Body of pancreas (tissue), 4 donors: ENCODE measurements around the gene ROBO1. TPM values are rescaled to one million over a fixed set of nuclear protein-coding genes. Genes with fewer than 3 reads are reported as not detected.

Experiments
- ATAC-seq: fragments of 150-250 bp; one replicate; pipeline ENCODE4 v1.9.1; 2016
- DNase-seq, 4 donors: peaks; one replicate each; pipeline ENCODE4 v3.0.0-alpha.2; 2019
- H3K27ac ChIP-seq, 4 donors: fragments of 200-600 bp; sonication (generic); 1 replicate in 3 of 4; 2 replicates in 1 of 4; pipeline versions ENCODE4 v1.5.1 to v1.6.1; 2016 to 2019; ENCODE audit warnings: mild to moderate bottlenecking in 1 of 4, mixed read lengths in 1 of 4, moderate library complexity in 1 of 4
- H3K27me3 ChIP-seq, 2 donors: fragments of 200-600 bp; sonication (generic); one replicate each; pipeline ENCODE4 v1.6.0; 2016; ENCODE audit warnings: mild to moderate bottlenecking in 1 of 2
- H3K36me3 ChIP-seq, 2 donors: fragments of 200-600 bp; sonication (generic); replicated peaks in 1 of 2; 2 replicates each; pipeline ENCODE4 v1.5.1; 2016; ENCODE audit warnings: low read depth in 2 of 2; ENCODE audit not compliant: insufficient read depth in 1 of 2
- H3K4me1 ChIP-seq: fragments of 200-600 bp; sonication (generic); one replicate; pipeline ENCODE4 v1.6.0; 2016
- H3K4me3 ChIP-seq, 2 donors: fragments of 200-600 bp; sonication (generic); 1 replicate in 1 of 2; 2 replicates in 1 of 2; pipeline ENCODE4 v1.5.1; 2016 to 2019
- H3K9me3 ChIP-seq, 3 donors: fragments of 200-600 bp; sonication (generic); 1 replicate in 2 of 3; 2 replicates in 1 of 3; pipeline ENCODE4 v1.5.1; 2016
- POLR2A ChIP-seq, 3 donors: fragments of 450-650 bp; IDR thresholded peaks; one replicate each; pipeline ENCODE4 v1.6.1; 2016; ENCODE audit warnings: antibody characterized with exemption in 3 of 3, mild to moderate bottlenecking in 2 of 3
- WGBS, 2 donors: methylation state at CpG; one replicate each; pipeline ENCODE4 v1.1.5; 2017; 5-methylcytosine and 5-hydroxymethylcytosine counted together
- intact Hi-C: fragments of 100-400 bp; cut with DNase I; formaldehyde crosslinking; loops from one replicate; pipeline ENCODE4 v1.15.1; 2023
- total RNA-seq, 2 donors: library from RNA; depleted of rRNA; stranded (reverse); fragments of >200 nt; gene quantifications; one replicate each; pipeline ENCODE4 v1.1.0, GENCODE V29; 2016
- TF ChIP-seq, protein P1 (sequence below), 7 experiments: fragments of 450-650 bp in 4 of 7; fragments of 200-600 bp in 3 of 7; sonication (generic) in 3 of 7; IDR thresholded peaks; one replicate each; pipeline ENCODE4 v1.5.1; 2016 to 2019; ENCODE audit warnings: antibody characterized with exemption in 7 of 7

Gene ROBO1
- total RNA-seq, 2 donors from 2014 or later: 3.9 to 9.9 TPM

DNA sequence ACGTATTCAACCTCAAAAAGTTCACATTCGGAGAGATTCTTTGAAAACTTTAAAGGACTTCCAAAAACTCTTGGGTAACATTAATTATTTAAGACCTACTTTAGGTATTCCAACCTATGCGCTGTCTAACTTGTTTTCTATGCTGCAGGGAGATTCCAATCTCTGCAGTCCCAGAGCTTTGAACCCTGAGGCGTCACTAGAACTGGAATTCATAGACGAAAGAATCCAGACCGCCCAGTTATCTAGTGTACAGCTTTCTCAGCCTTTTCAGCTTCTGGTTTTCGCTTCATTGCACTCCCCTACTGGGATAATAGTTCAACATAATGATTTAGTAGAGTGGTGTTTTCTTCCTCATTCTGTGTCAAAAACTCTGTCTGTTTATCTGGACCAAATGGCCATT lies 711.3 kb downstream of the ROBO1 start:
- intact Hi-C loops: no loop called here
- no peak for TF ChIP-seq POLR2A (IDR thresholded peaks at IDR 0.05)
- TF ChIP-seq, protein P1, sequence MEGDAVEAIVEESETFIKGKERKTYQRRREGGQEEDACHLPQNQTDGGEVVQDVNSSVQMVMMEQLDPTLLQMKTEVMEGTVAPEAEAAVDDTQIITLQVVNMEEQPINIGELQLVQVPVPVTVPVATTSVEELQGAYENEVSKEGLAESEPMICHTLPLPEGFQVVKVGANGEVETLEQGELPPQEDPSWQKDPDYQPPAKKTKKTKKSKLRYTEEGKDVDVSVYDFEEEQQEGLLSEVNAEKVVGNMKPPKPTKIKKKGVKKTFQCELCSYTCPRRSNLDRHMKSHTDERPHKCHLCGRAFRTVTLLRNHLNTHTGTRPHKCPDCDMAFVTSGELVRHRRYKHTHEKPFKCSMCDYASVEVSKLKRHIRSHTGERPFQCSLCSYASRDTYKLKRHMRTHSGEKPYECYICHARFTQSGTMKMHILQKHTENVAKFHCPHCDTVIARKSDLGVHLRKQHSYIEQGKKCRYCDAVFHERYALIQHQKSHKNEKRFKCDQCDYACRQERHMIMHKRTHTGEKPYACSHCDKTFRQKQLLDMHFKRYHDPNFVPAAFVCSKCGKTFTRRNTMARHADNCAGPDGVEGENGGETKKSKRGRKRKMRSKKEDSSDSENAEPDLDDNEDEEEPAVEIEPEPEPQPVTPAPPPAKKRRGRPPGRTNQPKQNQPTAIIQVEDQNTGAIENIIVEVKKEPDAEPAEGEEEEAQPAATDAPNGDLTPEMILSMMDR (IDR thresholded peaks at IDR 0.05): no peak
- ATAC-seq (no peak), DNase-seq (no peak)
- no peaks in the 10 kb centered on the region for H3K4me1 ChIP-seq
- H3K27me3 ChIP-seq: no peaks in the 10 kb centered on the region
- no peaks in the 10 kb centered on the region for H3K9me3 ChIP-seq
- H3K4me3 ChIP-seq: no peak overlapping the region
- no peaks in the 10 kb centered on the region for H3K36me3 ChIP-seq
- WGBS, 2 donors: 66 to 69% methylated on average over 7 of the region's 7 CpGs
- no peak overlapping the region for H3K27ac ChIP-seq

DNA sequence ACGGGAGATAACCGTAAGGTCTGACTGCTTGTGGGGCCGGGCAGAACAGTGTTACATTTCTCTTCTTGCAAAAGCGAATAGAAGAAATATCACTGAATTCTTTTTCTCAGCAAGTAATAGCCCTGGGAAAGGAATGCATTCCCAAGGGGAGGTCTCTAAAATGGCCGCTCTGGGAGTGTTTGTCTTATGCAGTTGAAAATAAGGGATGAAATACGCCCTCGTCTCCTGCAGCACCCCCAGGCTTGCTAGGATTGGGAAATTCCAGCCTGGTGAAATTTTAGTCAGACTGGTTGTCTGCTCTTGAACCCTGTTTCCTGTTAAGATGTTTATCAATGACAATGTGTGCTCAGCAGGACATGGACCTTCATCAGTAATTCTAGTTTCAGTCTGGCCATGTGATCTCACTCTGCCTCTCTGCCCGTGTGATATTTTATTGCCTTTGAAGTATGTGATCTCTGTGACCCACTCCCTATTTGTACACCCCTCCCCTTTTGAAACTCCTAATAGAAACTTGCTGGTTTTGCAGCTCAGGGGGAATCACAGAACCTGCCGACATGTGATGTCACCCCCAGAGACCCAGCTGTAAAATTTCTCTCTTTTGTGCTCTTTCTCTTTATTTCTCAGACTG lies 715.6 kb downstream of the ROBO1 start:
- DNase-seq: no peak
- WGBS, 2 donors: 79 to 84% methylated on average over 9 of the region's 9 CpGs
- TF ChIP-seq POLR2A (IDR thresholded peaks at IDR 0.05): no peak
- TF ChIP-seq, protein P1 (IDR thresholded peaks at IDR 0.05): no peak
- Histone ChIP-seq H3K27ac (no peak overlapping the region), H3K9me3 (no peaks in the 10 kb centered on the region), H3K4me1 (no peaks in the 10 kb centered on the region), H3K4me3 (no peak overlapping the region), H3K36me3 (no peaks in the 10 kb centered on the region), H3K27me3 (no peaks in the 10 kb centered on the region)
- intact Hi-C loops: no loop called here
- no peak for ATAC-seq

DNA sequence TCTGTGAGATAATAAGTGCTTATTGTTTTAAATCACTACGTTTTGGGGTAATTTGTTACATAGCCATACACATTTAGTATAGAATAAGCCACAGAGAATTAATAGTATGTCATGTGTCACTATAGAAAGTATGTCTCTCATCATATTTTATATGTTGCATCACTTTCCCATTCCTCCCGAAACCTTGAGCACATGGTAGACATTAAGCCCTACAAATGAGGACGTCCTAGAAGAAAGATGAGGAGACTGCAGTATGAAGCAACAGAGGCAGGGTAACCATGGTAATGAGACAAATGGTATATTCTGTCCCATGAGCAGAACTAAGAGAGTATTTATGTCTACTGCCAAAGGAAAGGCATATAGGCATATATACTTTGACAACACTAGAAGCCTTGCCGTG lies 720.2 kb downstream of the ROBO1 start:
- 53 to 66% methylated on average over 4 of the region's 4 CpGs for WGBS, 2 donors

DNA sequence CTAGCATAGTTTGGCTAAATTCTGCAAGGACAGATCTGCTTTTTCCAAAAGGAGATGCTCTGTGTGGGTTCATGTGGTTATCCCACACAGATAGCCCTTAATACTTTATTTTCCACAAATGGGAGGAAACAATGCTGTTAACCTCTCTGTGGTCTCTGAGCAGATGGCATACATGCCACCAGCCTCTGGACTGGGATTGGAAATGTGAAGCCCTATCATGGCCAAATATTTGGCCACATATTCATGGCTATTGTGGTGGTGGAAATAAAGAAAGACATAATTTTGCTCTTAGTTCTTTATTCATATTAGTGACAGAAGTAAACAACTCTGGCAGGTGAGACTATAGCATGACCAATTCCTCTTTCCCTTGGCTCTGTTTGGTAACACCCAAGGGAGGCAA lies 726.2 kb downstream of the ROBO1 start:
- no peak overlapping the region for H3K27ac ChIP-seq
- no peaks in the 10 kb centered on the region for H3K36me3 ChIP-seq
- H3K4me3 ChIP-seq: no peak overlapping the region
- DNase-seq: no peak
- no peaks in the 10 kb centered on the region for H3K27me3 ChIP-seq
- no peaks in the 10 kb centered on the region for H3K4me1 ChIP-seq
- ATAC-seq: no peak
- no peaks in the 10 kb centered on the region for H3K9me3 ChIP-seq
- TF ChIP-seq, protein P1 (IDR thresholded peaks at IDR 0.05): no peak
- TF ChIP-seq POLR2A (IDR thresholded peaks at IDR 0.05): no peak
- intact Hi-C loops: no loop called here

More for the DNA sequence above, 720.2 kb downstream of the ROBO1 start:
- no peaks in the 10 kb centered on the region for H3K9me3 ChIP-seq
- intact Hi-C loops: loop anchor here (5.0 kb wide), 1 partner anchor 375 kb away; no protein-coding TSS in a partner anchor
- H3K4me1 ChIP-seq: no peaks in the 10 kb centered on the region
- TF ChIP-seq POLR2A (IDR thresholded peaks at IDR 0.05): no peak
- TF ChIP-seq, protein P1 (IDR thresholded peaks at IDR 0.05): no peak
- no peak overlapping the region for H3K27ac ChIP-seq
- H3K27me3 ChIP-seq: no peaks in the 10 kb centered on the region
- ATAC-seq: no peak
- no peak for DNase-seq
- H3K36me3 ChIP-seq: no peaks in the 10 kb centered on the region
- no peak overlapping the region for H3K4me3 ChIP-seq

DNA sequence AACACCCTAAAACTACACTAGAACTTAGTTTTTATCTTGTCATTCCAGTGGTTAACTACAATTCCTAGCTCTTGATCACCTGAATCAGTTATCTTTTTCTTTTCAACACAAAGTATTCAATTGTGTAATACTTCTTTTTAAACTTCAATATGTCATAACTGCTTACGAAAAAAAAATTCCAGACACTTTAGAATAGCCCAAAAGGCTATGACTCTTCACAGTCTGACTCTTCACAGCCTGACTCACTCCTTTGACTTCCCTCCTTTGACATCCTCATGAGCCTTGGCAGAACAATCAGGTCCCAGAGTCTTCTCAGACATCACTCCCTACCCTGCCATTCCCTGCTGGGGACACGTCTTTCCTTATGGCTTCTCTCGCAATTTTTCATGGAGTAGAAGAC lies 727.1 kb downstream of the ROBO1 start:
- ATAC-seq: no peak
- no peak overlapping the region for H3K4me3 ChIP-seq
- no peaks in the 10 kb centered on the region for H3K27me3 ChIP-seq
- WGBS, 2 donors: 68 to 80% methylated on average over 3 of the region's 3 CpGs
- intact Hi-C loops: no loop called here
- TF ChIP-seq POLR2A (IDR thresholded peaks at IDR 0.05): no peak
- TF ChIP-seq, protein P1 (IDR thresholded peaks at IDR 0.05): no peak
- no peak for DNase-seq
- H3K36me3 ChIP-seq: no peaks in the 10 kb centered on the region
- H3K9me3 ChIP-seq: no peaks in the 10 kb centered on the region
- H3K27ac ChIP-seq: no peak overlapping the region
- H3K4me1 ChIP-seq: no peaks in the 10 kb centered on the region
